Kidney glomerular epithelial cell (primary cell): ENCODE data around the gene CDCA4.

Experiments
- DNase-seq: peaks from one replicate; lab custom pipeline; 2025; lab: John Stamatoyannopoulos, UW

CDCA4 gene

GRCh38 chr14:105013150-105013785 is 7.6 kb downstream of the CDCA4 start:
- DNase-seq, result no peak

DNA sequence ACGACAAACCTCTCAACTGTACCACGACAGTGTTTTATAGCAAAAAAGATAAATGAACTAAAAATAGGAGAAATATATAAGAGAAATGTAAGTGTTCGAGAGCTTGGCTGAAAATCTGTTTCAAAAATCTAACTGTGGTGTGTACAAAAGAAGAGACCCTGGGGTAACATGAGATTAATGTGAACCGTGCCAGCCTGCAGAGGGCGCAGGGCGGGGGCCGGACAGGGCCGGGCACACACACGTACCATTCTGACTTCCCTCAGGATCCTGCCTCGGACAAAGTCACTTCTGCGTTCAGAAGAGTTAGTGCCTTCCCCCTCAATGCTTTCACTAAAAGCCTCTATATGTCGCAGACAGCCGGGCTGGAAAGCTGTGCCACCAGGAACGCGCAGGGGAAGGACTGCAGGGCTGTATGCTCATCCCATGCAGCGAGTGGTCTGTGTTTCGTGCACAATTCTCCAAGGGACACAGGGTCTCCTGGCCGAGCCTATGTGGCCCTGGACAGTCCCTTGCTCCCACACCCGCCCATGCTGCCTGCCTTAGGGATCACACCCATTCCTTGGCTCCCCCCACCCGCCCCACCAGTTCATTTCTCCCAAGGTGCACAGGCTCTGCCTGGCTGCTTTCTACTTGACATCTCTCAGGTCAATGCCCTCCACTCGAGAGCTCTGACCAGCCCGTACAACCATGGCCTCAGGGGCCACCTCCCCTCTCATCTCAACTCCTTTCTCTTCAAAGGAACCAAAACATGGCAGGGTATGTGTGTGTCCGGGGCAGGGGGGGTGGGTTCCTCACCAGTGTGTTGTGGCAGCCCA is 8.5 kb downstream of the CDCA4 start:
- peak; percentile 6 for DNase-seq

DNA sequence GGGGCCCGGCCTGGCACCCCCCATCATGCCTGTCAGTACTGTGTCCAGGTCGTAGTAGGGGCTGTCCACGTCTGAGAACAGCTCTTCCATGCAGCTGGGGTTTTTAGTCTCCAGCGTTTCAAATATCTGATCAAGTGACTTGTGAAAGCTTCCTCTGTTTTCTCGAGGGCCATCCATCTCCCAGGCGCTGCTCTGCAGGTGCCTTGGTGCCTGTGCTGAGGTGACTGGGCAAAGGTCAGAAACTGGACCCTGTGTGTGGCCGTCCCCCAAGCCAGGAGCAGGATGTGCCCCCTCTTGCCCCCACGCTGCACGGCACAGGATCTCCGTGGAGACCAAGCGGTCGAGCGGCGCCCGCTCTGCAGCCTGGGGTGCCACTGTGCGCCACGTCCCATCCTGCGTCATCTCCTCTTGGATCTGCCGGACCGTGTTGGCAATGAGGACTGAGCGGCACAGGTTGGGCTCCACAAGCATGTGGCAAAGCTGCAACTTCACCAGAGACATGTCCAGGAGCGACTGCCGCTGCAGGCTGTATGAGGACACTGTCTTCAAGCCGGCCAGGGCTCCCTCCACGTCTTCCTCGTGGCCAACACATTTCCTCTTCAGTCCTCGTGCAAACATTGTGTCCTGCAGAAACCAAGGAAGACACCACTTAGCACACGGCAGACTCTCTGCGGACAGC is 9.4 kb downstream of the CDCA4 start:
- no peak for DNase-seq

- DNase-seq, result no peak
Measured at GRCh38 chr14:105010891-105011291, 10.0 kb downstream of the CDCA4 start.

DNA sequence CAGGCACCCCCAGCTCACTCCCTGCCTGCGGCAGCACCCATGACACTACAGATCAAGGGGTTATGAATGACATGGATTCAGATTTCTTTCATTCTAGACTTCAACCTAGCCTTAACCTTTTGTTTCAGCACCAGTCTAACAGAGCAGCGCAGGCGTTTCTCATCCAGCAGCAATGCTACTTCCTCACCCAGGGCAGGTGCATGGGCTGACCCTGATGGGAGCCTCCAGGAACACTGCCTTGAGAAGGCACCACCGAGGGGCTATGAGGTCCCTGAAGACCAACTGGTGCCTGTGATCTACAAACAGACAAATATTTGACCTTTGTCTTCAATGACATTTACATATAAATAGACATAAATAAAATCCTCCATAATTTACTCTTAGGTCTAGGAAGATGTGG is 10.8 kb downstream of the CDCA4 start:
- no peak for DNase-seq

- DNase-seq, result no peak
Measured at GRCh38 chr14:105007593-105008264, 13.2 kb downstream of the CDCA4 start.

GRCh38 chr14:105006831-105007592 is 13.9 kb downstream of the CDCA4 start:
- DNase-seq, result no peak

DNA sequence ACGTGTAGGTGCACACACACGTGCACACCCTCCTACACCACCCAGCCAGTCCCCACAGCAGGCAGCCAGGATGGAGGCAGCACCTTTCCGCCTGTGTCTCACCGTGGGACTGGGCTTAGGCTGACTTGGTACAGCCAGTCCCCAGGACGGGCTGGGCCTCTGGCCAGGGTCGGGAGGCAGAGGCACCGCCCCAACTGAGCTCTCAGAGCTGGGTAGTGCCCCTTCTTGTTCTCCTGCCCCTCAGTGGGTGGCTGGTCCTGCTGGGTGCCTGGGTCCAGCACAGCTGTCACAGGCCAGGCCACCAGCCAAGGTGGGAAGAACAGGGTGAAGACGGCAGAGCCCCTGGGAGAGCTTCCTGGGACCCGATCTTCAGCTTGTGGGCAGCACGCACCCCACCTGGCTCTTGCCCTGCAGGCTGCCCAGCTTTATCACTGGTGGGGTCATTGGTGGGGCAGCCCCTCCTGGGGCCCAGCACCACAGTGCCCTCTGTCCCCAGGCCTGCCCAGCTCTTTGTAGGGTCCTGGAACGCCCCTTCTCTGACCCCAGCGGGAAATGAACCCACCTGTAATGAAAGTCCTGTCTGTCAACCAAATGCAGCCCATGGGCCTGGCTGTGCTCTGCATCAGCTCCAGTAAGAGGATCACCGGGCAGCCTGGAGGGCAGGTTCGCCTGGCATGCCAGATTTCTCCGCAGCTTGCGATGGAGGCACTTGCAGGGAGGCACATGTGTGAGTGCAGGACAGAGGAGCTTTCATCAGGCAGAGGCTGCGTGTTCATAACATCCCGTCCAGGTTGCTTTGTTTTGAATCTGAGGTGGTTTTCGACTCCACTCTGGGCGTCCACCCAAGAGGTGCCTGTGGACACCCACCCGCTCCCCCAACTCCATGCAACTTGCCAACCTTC is 14.7 kb downstream of the CDCA4 start:
- no peak for DNase-seq

- DNase-seq, result no peak
Measured at GRCh38 chr14:105005329-105005928, 15.5 kb downstream of the CDCA4 start.

DNA sequence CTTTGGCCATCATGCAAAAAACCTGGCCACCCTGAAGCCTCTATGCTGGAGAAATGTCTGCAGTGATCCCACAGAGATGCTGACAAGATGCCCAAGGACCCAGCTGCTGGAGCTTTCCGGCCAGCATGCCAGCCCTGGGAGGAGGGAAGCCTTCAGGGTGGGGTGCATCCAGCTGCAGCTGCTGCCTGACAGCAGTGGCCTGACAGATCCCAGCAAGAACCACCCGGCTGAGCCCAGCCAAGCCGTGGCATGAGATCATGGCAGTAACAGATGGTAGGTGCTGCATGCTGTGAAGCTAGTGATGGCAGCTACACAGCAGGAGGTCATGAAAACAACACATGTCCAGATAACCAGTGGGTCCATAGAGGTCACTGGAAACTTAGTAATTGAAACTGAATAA is 21.5 kb downstream of the CDCA4 start:
- DNase-seq, result no peak

DNA sequence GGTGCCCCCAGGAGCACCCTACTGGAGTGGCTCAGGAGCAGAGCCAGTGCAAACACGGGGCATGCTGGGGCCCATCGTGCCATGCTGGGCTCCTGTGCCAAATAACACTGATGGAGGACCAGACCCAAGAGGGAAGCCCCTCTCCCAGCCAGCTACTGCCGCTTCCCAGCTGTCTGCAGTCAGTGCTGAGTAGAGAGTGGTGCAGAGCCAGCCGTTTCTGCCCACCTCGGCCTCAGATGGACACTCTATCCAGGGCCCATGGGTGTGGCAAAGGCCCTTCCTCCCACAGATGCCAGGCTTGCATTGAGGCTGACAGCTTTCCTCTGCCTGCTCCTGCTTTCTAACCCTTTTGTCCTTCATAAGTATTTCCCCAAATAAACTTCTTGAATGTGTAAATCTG is 22.1 kb downstream of the CDCA4 start:
- no peak for DNase-seq

- DNase-seq, result no peak
Measured at GRCh38 chr14:104996483-104996882, 24.4 kb downstream of the CDCA4 start.

DNA sequence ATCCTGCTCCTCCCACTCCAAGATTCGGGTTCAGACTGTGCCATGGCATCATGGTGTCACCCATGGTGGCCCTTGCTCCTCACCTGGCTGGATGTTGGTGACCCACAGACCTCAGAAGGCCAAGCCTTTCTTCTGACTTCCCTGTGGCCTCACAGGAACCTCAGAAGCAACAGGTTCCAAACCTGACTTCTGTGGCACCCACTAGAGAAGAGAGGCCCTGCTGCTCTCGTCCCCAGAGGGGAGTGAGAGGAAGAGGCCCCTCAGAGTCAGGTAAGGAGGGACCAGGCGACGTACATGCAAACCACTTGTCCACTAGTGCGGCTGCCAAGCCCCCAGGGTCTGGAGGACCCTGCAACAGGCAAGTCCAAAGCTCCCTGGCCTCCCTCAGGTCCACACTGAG is 24.9 kb downstream of the CDCA4 start:
- no peak for DNase-seq

DNA sequence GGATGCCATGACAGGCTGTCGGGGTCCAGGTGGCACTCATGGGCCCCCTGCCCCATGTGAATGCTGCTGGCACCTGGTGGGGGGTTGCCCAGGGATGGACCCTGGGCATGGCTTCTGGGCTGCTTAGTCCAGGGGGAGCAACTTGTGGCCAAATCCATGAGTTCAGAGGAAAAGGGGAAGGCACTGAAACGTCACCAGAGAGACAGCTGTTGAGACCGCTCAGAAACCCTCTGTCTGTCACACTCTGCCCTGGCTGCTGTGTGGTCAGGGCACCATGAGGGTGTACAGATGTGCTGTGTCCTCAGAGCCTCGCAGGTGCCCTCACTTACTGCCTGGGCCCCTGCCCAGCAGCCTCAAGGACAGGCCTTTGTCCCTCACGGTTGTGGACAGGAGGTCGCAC is 25.9 kb downstream of the CDCA4 start:
- no peak for DNase-seq

DNA sequence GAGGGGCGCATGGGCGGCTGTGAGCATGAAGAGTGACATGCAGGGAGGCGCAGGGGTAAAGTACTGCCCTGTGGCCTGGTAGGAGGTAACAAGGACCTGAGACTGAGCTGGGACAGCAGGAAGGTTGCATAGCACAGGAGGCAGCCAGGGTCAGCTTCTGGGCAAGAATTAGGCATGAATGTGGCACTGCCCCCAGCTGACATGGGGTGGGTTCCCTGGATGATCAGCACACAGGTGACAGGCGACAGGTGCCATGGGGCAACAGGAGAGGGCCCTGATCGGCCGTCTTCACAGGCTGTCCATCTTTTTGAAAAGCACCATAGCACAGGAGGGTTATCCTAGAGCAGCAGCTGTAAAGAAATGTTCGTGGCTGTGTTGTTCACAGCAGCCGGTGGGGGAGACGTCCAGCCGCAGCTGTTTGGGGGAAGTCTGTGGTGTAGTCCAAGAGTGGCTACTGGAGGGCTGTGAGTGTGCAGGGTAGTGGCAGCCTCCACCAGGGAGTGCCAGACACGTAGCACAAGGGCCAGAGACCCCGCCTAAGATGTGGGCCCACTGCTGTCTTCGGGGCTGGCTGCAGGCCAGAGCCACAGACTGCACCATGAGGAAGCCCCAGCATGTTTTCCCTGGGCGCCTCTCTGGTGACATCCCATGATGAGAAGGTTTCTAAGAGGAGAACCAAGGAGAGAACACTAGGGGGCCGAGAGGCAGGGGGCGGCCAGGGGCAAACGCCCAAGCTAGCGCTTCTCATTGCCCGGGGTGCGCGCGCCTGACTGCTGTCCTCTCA is 26.9 kb downstream of the CDCA4 start:
- no peak for DNase-seq

DNA sequence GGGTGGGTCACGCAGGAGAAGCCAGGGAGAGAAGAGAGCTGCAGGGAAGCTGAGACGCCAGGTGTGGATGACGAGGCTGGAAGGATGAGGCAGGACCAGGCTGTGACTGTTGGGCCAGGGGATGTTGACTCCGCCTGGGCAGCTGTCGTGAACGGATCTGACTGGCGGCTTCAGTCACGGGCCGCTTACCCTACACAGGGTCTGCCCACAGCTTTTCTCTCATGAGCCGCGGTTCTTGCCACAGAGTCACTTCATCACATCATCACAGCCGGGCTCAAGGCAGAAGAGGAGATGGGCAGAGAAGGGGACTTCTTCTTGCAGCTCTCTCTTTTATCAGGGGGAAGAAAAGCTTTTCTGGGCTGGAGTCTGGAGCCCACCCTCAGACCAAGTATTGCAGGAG is 27.6 kb downstream of the CDCA4 start:
- DNase-seq, result no peak

DNA sequence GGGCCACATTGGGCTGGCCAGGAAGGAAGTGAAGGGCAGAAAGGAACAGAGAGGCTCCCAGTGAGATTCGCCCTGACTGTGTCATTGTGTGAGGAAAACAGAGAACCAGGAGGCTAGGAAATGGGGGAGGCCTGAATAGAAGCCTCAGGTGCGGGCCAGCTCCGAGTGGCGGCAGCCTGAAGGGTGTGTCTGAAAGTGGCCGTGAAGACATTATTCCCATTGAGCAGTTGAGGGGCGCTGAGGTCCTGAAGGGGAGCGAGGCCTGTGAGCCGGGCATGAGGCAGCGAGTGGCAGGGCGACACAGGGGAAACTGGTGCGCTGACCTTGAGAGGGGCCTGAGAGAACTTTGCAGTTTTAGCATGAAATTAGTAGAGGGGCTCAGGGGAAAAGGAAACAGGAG is 28.4 kb downstream of the CDCA4 start:
- no peak for DNase-seq

DNA sequence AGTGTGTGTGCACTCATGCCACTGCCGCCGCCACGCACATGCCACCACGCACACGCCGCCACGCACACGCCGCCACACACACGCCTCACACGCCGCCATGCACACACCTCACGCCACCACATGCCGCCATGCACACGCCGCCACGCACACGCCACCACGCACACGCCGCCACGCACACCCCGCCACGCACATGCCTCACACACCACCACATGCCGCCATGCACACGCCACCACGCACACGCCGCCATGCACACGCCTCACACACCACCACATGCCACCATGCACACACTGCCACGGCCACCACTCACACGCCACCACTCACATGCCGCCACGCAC is 29.0 kb downstream of the CDCA4 start:
- DNase-seq, result no peak

- no peak for DNase-seq
Measured at GRCh38 chr14:104989951-104990303, 31.0 kb downstream of the CDCA4 start.
